GM18502 (cell line): ENCODE results near the gene PLOD1.

Experiments used
- ATAC-seq: cut with Tn5 transposase; IDR thresholded peaks from one replicate; pipeline ENCODE4 v1.9.1; 2021; ENCODE audit warnings: mild to moderate bottlenecking; ENCODE audit not compliant: unreplicated experiment, poor library complexity

Gene PLOD1

GRCh38 chr1:11970441-11971185 is 36.1 kb downstream of the PLOD1 start:
- no peak for ATAC-seq

- no peak for ATAC-seq
These were observed 43.1 kb downstream of the PLOD1 start for GRCh38 chr1:11977625-11978024.

DNA sequence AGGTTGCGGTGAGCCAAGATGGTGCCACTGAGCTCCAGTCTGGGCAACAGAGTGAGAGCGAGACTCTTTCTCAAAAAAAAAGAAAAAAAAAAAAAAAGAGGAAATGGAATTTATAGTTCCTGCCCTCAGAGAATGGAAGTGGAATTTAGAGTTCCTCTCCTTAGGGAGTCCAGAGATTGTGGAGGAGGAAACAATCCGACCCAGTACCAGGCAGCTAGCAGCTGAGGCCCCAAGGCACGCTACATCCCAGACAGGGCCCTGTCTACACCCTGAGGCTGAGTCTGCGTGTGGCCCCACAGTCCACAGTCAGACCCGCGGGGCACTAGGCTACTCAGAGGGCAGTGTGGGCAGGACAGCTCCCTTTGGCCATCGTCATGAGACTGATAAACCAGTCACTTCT is 43.8 kb downstream of the PLOD1 start:
- no peak for ATAC-seq

DNA sequence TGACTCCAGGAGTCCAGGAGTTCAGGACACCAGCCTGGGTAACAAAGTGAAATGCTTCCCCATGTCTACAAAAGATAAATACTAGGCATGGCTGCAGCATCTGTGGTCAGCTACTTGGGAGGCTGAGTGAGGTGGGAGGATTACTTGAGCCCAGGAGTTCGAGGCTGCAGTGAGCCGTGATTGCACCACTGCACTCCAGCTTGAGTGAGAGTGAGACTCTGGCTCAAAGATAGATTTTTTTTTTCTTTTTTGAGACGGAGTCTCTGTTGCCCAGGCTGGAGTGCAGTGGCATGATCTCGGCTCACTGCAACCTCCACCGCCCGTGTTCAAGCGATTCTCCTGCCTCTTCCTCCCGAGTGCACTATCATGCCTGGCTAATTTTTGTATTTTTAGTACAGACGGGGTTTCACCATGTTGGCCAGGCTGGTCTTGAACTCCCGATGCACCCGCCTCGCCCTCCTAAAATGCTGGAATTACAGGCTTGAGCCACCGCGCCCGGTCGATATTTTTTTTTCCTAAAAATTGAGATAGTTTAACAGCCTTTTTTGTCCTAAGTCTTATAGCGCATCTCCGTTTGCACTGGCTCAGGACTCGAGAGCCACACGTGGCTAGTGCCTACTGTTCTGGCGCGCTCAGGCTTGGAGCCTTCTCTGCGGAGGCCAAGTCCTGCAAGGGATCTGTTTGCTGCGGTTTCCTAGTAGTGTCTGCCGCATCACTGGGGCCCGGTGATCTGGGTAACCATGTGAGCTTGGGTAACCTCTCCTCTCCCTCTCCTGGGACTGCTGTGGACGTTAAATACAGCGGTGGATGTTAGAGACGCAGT is 44.7 kb downstream of the PLOD1 start:
- no peak for ATAC-seq

DNA sequence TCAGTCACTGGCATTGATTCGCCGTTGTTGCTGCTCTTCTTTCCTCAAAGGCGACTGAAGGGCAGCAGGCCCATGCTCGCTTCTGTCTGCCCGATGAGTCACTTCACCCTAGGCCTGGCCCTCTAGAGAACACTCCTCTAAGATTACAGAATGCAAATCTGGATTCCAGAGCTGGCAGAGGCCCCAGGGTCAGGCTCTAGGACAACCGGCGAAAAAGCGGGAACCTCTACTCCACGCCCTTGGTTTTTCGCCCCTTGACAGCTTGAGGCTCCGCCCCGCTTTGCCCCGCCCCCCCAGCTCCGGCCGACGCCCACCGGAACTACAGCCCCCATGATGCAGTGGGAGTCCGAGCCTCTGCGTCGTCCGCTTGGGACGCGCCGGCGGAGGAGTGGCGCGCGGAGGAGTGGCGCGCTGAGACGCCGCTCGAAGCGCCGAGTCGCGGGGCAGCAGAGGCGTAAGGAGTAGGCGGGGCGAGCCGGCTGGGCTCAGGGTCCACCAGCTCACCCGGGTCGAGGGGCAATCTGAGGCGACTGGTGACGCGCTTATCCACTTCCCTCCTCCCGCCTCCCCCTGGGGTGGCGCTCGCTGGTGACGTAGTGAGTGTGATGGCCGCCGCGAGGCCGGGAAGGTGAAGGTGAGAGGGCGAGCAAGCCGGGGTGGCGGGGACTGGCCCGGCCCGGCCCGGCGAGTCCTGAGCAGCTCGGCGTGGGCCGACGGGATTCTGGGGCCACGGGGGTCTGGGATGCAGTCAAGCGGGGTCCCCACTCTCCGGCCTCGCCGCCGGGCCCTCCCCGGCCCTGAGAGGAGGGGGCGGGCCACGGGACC is 45.5 kb downstream of the PLOD1 start, which contains the start of gene MFN2:
Gene MFN2 (plus strand): TSS at position 594 of the 825 bp plus-strand sequence. CDS start 8,725 bp downstream, outside the sequence.
- peak; percentile 91 for ATAC-seq

- ATAC-seq: no peak
These were observed 46.1 kb downstream of the PLOD1 start for GRCh38 chr1:11980676-11980972.

GRCh38 chr1:11981378-11982009 is 47.0 kb downstream of the PLOD1 start:
- no peak for ATAC-seq

- ATAC-seq: no peak
These were observed 47.5 kb downstream of the PLOD1 start for GRCh38 chr1:11982010-11982392.

DNA sequence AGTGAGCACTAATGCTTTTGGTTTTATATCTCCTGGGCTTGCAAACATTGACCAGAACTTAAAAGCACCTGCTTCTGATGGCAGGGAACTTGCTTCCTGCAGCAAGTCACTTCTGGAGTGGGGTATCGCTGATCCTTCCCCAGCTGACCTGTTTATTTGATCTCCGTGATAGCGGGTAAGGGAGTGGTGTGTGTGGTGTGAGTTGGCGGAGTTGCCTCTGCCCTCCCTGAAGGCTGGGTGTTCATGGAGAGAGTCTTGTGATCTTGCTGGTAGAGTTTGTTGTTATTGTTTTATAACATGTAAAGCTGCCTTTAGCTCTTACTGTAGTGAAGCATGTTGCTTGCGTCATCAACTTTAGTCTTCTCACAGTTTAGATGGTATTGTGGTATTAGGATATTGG is 49.6 kb downstream of the PLOD1 start:
- no peak for ATAC-seq

DNA sequence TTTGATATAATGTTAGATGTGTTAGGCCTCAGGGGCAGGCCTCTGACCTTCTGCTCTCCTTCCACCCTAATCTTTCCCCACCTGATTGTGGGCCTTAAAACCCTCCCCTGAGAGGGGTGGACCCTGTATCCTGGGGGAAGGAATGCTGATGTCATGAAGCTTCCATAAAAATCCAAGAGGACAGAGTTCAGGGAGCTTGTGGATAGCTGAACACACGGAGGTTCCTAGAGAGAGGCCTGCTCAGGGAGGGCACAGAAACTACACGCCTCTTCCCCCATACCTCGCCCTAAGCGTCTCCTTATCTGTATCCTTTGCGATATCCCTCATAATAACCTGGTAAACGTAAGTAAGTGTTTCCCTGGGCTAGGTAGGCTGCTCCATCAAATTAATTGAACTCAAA is 50.1 kb downstream of the PLOD1 start:
- ATAC-seq: no peak

DNA sequence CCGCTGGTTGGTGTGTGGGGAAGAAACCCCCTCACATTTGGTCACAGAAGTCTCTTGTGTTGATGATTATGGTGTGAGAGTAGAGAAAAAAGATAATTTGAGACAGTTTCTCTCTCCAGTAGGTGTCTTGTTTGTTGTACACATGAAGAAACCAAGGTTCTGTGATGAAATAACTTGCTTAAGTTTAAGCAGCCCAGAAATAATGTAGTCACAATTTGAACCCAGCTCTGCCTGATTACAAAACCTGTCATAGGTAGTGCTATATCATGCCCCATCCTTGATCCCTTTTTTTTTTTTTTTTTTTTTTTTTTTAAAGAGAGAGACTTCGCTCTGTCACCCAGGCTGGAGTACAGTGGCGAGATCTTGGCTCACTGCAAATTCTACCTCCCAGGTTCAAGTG is 50.7 kb downstream of the PLOD1 start:
- ATAC-seq: no peak

GRCh38 chr1:11985851-11986250 is 51.3 kb downstream of the PLOD1 start:
- no peak for ATAC-seq

- ATAC-seq: no peak
These were observed 55.2 kb downstream of the PLOD1 start for GRCh38 chr1:11989669-11990068.

- no peak for ATAC-seq
These were observed 56.0 kb downstream of the PLOD1 start for GRCh38 chr1:11990303-11991032.

- ATAC-seq: no peak
These were observed 57.6 kb downstream of the PLOD1 start for GRCh38 chr1:11991969-11992676.

DNA sequence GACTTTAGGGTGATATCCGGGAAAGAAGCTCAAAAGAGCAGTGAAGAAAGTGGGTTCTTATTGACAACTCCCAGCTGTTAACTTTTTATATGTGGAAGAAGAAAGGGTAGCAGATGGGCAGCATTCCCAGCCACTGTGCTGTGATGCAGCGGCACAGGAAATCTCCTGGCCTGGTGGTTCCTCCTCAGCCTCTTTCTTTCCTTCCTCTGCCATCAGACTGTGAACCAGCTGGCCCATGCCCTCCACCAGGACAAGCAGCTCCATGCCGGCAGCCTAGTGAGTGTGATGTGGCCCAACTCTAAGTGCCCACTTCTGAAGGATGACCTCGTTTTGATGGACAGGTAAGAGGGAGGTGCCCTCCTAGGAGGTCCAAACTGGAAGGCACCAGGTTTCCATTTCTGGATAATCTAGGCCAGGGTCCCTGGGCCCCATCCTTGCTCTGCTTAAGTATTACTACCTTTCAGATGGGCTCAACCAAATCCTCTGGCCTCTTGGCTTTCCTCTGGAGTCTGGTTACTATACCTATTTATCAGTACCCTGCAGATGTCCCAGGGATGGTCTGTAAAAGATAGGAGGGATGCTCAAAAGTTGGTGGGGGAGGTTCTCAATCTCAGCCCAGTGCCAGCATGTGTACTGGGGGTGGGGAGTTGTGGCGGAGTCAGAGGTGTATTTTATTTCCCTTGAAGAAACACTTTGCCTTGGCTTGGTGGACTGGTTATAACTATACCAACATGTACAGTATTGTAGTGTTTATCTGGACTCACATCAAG is 62.7 kb downstream of the PLOD1 start:
- ATAC-seq: no peak

DNA sequence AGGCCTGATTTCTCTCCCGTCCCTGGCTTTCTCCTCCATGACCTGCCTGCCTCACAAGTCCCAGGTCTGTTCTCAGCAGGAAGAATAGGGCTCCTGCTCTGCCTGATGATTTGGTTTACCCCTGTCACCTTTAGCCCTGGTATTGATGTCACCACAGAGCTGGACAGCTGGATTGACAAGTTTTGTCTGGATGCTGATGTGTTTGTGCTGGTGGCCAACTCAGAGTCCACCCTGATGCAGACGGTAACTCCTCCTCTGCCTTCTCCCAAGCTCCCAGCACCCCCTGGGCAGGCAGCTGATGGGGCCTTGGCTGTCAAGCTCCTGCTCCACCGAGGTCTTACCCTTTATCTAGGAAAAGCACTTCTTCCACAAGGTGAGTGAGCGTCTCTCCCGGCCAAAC is 64.1 kb downstream of the PLOD1 start:
- no peak for ATAC-seq

DNA sequence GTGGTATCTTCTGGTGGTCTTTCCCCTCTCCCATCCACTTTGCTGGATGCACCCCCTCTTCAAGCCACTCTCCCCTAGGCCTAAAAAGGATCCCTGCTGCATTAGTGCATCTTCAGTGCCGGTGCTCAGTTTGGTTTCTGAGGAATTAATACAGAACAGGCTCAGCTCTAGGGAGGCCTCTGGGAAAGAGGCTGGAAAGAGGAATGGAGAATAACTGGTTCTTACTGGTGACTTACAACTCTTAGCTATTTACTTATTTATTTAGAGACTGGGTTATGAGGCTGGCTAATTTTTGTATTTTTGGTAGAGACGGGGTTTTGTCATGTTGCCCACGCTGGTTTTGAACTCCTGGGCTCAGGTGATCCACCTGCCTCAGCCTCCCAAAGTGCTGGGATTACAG is 64.7 kb downstream of the PLOD1 start:
- ATAC-seq: no peak
